ENCODE data around the gene NEUROG1.

- TF ChIP-seq POLR2A (IDR thresholded peaks at IDR 0.05): no peak
- TF ChIP-seq CTCF (IDR thresholded peaks at IDR 0.05): no peak
These were observed 43.5 kb downstream of the NEUROG1 start for GRCh38 chr5:135492319-135492626.

Data from thyroid gland (tissue), 4 donors.